ENCODE data around the gene PGRMC2.

- TF ChIP-seq CTCF (conservative IDR thresholded peaks at IDR 0.05; ENCODE audit: low read depth, low read length) (no peak), POLR2A (IDR thresholded peaks at IDR 0.05; ENCODE audit: low read depth, low read length) (no peak), USF2 (IDR thresholded peaks at IDR 0.05; ENCODE audit: low read depth, low read length) (no peak), FOS (IDR thresholded peaks at IDR 0.05; ENCODE audit: low read depth, low read length) (no peak), RFX5 (IDR thresholded peaks at IDR 0.05; ENCODE audit: low read depth, low read length) (no peak), MAZ (IDR thresholded peaks at IDR 0.05; ENCODE audit: borderline replicate concordance, low read depth, low read length) (no peak), ELK1 (IDR thresholded peaks at IDR 0.05; ENCODE audit: borderline replicate concordance, low read depth, low read length) (no peak), CEBPB (IDR thresholded peaks at IDR 0.05; ENCODE audit: low read depth, low read length) (no peak), RAD21 (IDR thresholded peaks at IDR 0.05; ENCODE audit: low read length) (no peak), NFE2L2 (IDR thresholded peaks at IDR 0.05; ENCODE audit: low read depth, low read length) (no peak)
Observed at GRCh38 chr4:128311659-128312403, 24.2 kb upstream of the PGRMC2 start.

Measured in IMR-90 (cell line).